Kidney epithelial cell (primary cell): ENCODE data around the gene TAS2R50. TPM values are rescaled to one million over a fixed set of nuclear protein-coding genes. Genes with fewer than 3 reads are reported as not detected.

Experiments used
- DNase-seq: peaks from one replicate; pipeline ENCODE4 v3.0.0-alpha.2; 2010; ENCODE audit warnings: low read depth
- H3K27me3 ChIP-seq: 2 replicates; pipeline ENCODE4 v1.6.0; 2011; ENCODE audit warnings: low read length; ENCODE audit not compliant: control insufficient read depth, insufficient read depth
- H3K36me3 ChIP-seq: 2 replicates; pipeline ENCODE4 v1.5.1; 2011; ENCODE audit warnings: low read length; ENCODE audit not compliant: control insufficient read depth, insufficient read depth
- H3K4me3 ChIP-seq: 2 replicates; pipeline ENCODE4 v1.5.1; 2011; ENCODE audit warnings: low read depth, mild to moderate bottlenecking, control low read depth, low read length
- CTCF ChIP-seq: IDR thresholded peaks from 2 replicates; pipeline ENCODE4 v1.5.1; 2011; ENCODE audit warnings: mild to moderate bottlenecking, moderate library complexity, low read length, control low read depth, inconsistent platforms; ENCODE audit not compliant: insufficient read depth, poor library complexity, severe bottlenecking
- total RNA-seq: library from RNA; depleted of rRNA; stranded (reverse); fragments of >200 nt; gene quantifications from 2 replicates; pipeline ENCODE4 v1.2.3, GENCODE V29; 2015

The TAS2R50 gene
- total RNA-seq, 1 donor from 2014 or later, result 0.96 TPM

- DNase-seq, result no peak
- no peak for TF ChIP-seq CTCF
- no peaks in the 10 kb centered on the region for H3K36me3 ChIP-seq
- no peaks in the 10 kb centered on the region for H3K27me3 ChIP-seq
- no peak overlapping the region for H3K4me3 ChIP-seq
Measured at GRCh38 chr12:10943167-10943566, 43.5 kb downstream of the TAS2R50 start.

GRCh38 chr12:10941916-10942607, 44.6 kb downstream of the TAS2R50 start:
- Histone ChIP-seq H3K36me3 (no peaks in the 10 kb centered on the region), H3K4me3 (no peak overlapping the region), H3K27me3 (no peaks in the 10 kb centered on the region)
- TF ChIP-seq CTCF, result no peak
- peak; percentile 88 for DNase-seq

GRCh38 chr12:10941369-10941768, 45.3 kb downstream of the TAS2R50 start:
- TF ChIP-seq CTCF, result no peak
- Histone ChIP-seq H3K27me3 (no peaks in the 10 kb centered on the region), H3K36me3 (no peaks in the 10 kb centered on the region), H3K4me3 (no peak overlapping the region)
- DNase-seq, result no peak

GRCh38 chr12:10940389-10940788, 46.3 kb downstream of the TAS2R50 start:
- peak; percentile 76 for DNase-seq
- no peak for TF ChIP-seq CTCF
- no peaks in the 10 kb centered on the region for H3K27me3 ChIP-seq

GRCh38 chr12:10939163-10939562, 47.5 kb downstream of the TAS2R50 start, which contains the start of gene TAS2R14:
Gene TAS2R14 (minus strand): TSS chr12:10939263. CDS start chr12:10939207, 56 bp downstream.
- no peak for DNase-seq
- Histone ChIP-seq H3K27me3 (no peaks in the 10 kb centered on the region), H3K36me3 (no peaks in the 10 kb centered on the region), H3K4me3 (no peak within 1 kb of the TSS)
- no peak for TF ChIP-seq CTCF

More at GRCh38 chr12:10940389-10940788, 46.3 kb downstream of the TAS2R50 start:
- H3K4me3 ChIP-seq, result no peak overlapping the region
- no peaks in the 10 kb centered on the region for H3K36me3 ChIP-seq

- no peaks in the 10 kb centered on the region for H3K27me3 ChIP-seq
- no peak for DNase-seq
- no peaks in the 10 kb centered on the region for H3K36me3 ChIP-seq
- H3K4me3 ChIP-seq, result no peak overlapping the region
- TF ChIP-seq CTCF, result no peak
Measured at GRCh38 chr12:10936506-10936905, 50.2 kb downstream of the TAS2R50 start.
